H9 (cell line): ENCODE data around the gene NBEAL2. TPM values are rescaled to one million over a fixed set of nuclear protein-coding genes. Genes with fewer than 3 reads are reported as not detected.

Experiments used
- DNase-seq: peaks from one replicate; pipeline ENCODE4 v3.0.0-alpha.2; 2017
- H2AFZ ChIP-seq: one replicate; pipeline ENCODE4 v1.6.1; 2013; ENCODE audit warnings: mild to moderate bottlenecking, low read length, control low read depth, moderate library complexity
- H2AK5ac ChIP-seq: 2 replicates; pipeline ENCODE4 v1.6.1; 2013; ENCODE audit warnings: low read length, control low read depth, mixed read lengths; ENCODE audit not compliant: insufficient read length
- H2BK120ac ChIP-seq: one replicate; pipeline ENCODE4 v1.6.1; 2013; ENCODE audit warnings: low read depth, mild to moderate bottlenecking, low read length, control low read depth, inconsistent platforms; ENCODE audit not compliant: poor library complexity, severe bottlenecking
- H2BK12ac ChIP-seq: 2 replicates; pipeline ENCODE4 v1.6.1; 2013; ENCODE audit warnings: low read length, control low read depth, mixed read lengths, low read depth; ENCODE audit not compliant: insufficient read length
- H2BK15ac ChIP-seq: 2 replicates; pipeline ENCODE4 v1.6.1; 2013; ENCODE audit warnings: low read depth, low read length, control low read depth
- H2BK20ac ChIP-seq: one replicate; pipeline ENCODE4 v1.6.1; 2013; ENCODE audit warnings: low read depth, mild to moderate bottlenecking, low read length, control low read depth, inconsistent platforms; ENCODE audit not compliant: poor library complexity, severe bottlenecking
- H2BK5ac ChIP-seq: 2 replicates; pipeline ENCODE4 v1.6.1; 2013; ENCODE audit warnings: low read length, control low read depth, mixed read lengths; ENCODE audit not compliant: insufficient read length
- H3K14ac ChIP-seq: 2 replicates; pipeline ENCODE4 v1.6.1; 2013; ENCODE audit warnings: low read length, control low read depth; ENCODE audit not compliant: insufficient read depth
- H3K18ac ChIP-seq: 2 replicates; pipeline ENCODE4 v1.6.1; 2013; ENCODE audit warnings: low read depth, mild to moderate bottlenecking, mixed read lengths, low read length, control low read depth; ENCODE audit not compliant: insufficient read length
- H3K23ac ChIP-seq: 2 replicates; pipeline ENCODE4 v1.6.1; 2013; ENCODE audit warnings: low read length, control low read depth, mixed read lengths, low read depth; ENCODE audit not compliant: insufficient read length
- H3K23me2 ChIP-seq: 2 replicates; pipeline ENCODE4 v1.6.1; 2013; ENCODE audit warnings: low read depth, mild to moderate bottlenecking, mixed read lengths, low read length, control low read depth; ENCODE audit not compliant: insufficient read length, poor library complexity, severe bottlenecking
- H3K27ac ChIP-seq: 2 replicates; pipeline ENCODE4 v1.5.1; 2013; ENCODE audit warnings: low read length, control low read depth, mixed read lengths, low read depth; ENCODE audit not compliant: insufficient read length
- H3K27me3 ChIP-seq: 2 replicates; pipeline ENCODE4 v1.6.1; 2013; ENCODE audit warnings: low read length, control low read depth, inconsistent platforms; ENCODE audit not compliant: insufficient read depth
- H3K4ac ChIP-seq: 2 replicates; pipeline ENCODE4 v1.6.1; 2013; ENCODE audit warnings: low read depth, mild to moderate bottlenecking, control low read depth, inconsistent platforms, low read length, moderate library complexity
- H3K4me1 ChIP-seq: 2 replicates; pipeline ENCODE4 v1.6.1; 2013; ENCODE audit warnings: low read length, control low read depth, inconsistent platforms; ENCODE audit not compliant: insufficient read depth
- H3K4me2 ChIP-seq: 2 replicates; pipeline ENCODE4 v1.6.1; 2013; ENCODE audit warnings: low read length, control low read depth, mixed read lengths; ENCODE audit not compliant: insufficient read length, insufficient read depth
- H3K56ac ChIP-seq: 2 replicates; pipeline ENCODE4 v1.6.1; 2013; ENCODE audit warnings: low read depth, mild to moderate bottlenecking, mixed read lengths, low read length, control low read depth; ENCODE audit not compliant: insufficient read length
- H3K79me1 ChIP-seq: 2 replicates; pipeline ENCODE4 v1.6.1; 2013; ENCODE audit warnings: low read depth, mild to moderate bottlenecking, moderate library complexity, low read length, control low read depth, inconsistent platforms; ENCODE audit not compliant: insufficient read depth, poor library complexity, severe bottlenecking
- H3K79me2 ChIP-seq: 2 replicates; pipeline ENCODE4 v1.6.1; 2013; ENCODE audit warnings: low read length, control low read depth, inconsistent platforms; ENCODE audit not compliant: insufficient read depth
- H3K9ac ChIP-seq: 2 replicates; pipeline ENCODE4 v1.6.1; 2013; ENCODE audit warnings: low read length, control low read depth, mixed read lengths; ENCODE audit not compliant: insufficient read length; ENCODE audit errors: extremely low read depth
- H3K9me3 ChIP-seq: one replicate; pipeline ENCODE4 v1.6.1; 2013; ENCODE audit warnings: low read depth, low read length, inconsistent platforms; ENCODE audit not compliant: control insufficient read depth
- H3T11ph ChIP-seq: one replicate; pipeline ENCODE4 v1.6.1; 2013; ENCODE audit warnings: mild to moderate bottlenecking, low read length, control low read depth, inconsistent platforms
- H4K20me1 ChIP-seq: one replicate; pipeline ENCODE4 v1.6.1; 2013; ENCODE audit not compliant: control insufficient read depth, insufficient read length, insufficient read depth
- H4K5ac ChIP-seq: 2 replicates; pipeline ENCODE4 v1.6.1; 2013; ENCODE audit warnings: low read depth, mild to moderate bottlenecking, mixed read lengths, low read length, control low read depth; ENCODE audit not compliant: insufficient read length
- H4K8ac ChIP-seq: replicated peaks from 2 replicates; pipeline ENCODE4 v1.6.1; 2013; ENCODE audit warnings: low read length, control low read depth, mixed read lengths, low read depth; ENCODE audit not compliant: insufficient read length
- H4K91ac ChIP-seq: 2 replicates; pipeline ENCODE4 v1.6.1; 2013; ENCODE audit warnings: low read depth, mild to moderate bottlenecking, moderate library complexity, mixed read lengths, low read length, control low read depth; ENCODE audit not compliant: insufficient read length
- H3K27ac Mint-ChIP-seq, 3 experiments: 2 replicates in 2 of 3; 3 replicates in 1 of 3; pipeline ENCODE4 v1.8.0; 2020 to 2021; ENCODE audit warnings: mixed read lengths in 3 of 3, mild to moderate bottlenecking in 1 of 3, moderate library complexity in 1 of 3
- H3K27me3 Mint-ChIP-seq: 2 replicates; pipeline ENCODE4 v1.8.0; 2021; ENCODE audit warnings: low read depth, mild to moderate bottlenecking, moderate library complexity, mixed read lengths
- H3K36me3 Mint-ChIP-seq, 3 experiments: 2 replicates in 2 of 3; 3 replicates in 1 of 3; pipeline ENCODE4 v1.8.0; 2020 to 2021; ENCODE audit warnings: low read depth in 3 of 3, mixed read lengths in 3 of 3; ENCODE audit not compliant: insufficient read depth in 1 of 3
- H3K4me1 Mint-ChIP-seq, 2 experiments: 2 replicates each; pipeline ENCODE4 v1.8.0; 2020; ENCODE audit warnings: mixed read lengths in 2 of 2
- H3K4me3 Mint-ChIP-seq, 2 experiments: 2 replicates in 1 of 2; 3 replicates in 1 of 2; pipeline ENCODE4 v1.8.0; 2020 to 2021; ENCODE audit warnings: mild to moderate bottlenecking in 2 of 2, mixed read lengths in 2 of 2, moderate library complexity in 1 of 2
- H3K9me3 Mint-ChIP-seq, 2 experiments: 2 replicates in 1 of 2; 3 replicates in 1 of 2; pipeline ENCODE4 v1.8.0; 2020; ENCODE audit warnings: mild to moderate bottlenecking in 2 of 2, mixed read lengths in 2 of 2, moderate library complexity in 1 of 2
- CTCF ChIP-seq: fragments of 200-600 bp; sonication (generic); conservative IDR thresholded peaks from 3 replicates; pipeline ENCODE4 v1.8.0; 2021; ENCODE audit warnings: antibody characterized with exemption, mild to moderate bottlenecking
- WGBS: extraction: QIAGEN DNeasy Blood & Tissue Kit; methylation state at CpG from one replicate; pipeline ENCODE4 v1.1.7; 2013; ENCODE audit warnings: missing lambda C conversion rate, low lambda C conversion rate, mixed read lengths; ENCODE audit not compliant: insufficient read length; ENCODE audit errors: extremely low coverage; 5-methylcytosine and 5-hydroxymethylcytosine counted together
- total RNA-seq: library from RNA; stranded (reverse); gene quantifications from 2 replicates; pipeline ENCODE4 v1.2.1, GENCODE V29; 2021

Gene NBEAL2
- total RNA-seq, 1 experiment from 2014 or later, result 52.1 TPM

DNA sequence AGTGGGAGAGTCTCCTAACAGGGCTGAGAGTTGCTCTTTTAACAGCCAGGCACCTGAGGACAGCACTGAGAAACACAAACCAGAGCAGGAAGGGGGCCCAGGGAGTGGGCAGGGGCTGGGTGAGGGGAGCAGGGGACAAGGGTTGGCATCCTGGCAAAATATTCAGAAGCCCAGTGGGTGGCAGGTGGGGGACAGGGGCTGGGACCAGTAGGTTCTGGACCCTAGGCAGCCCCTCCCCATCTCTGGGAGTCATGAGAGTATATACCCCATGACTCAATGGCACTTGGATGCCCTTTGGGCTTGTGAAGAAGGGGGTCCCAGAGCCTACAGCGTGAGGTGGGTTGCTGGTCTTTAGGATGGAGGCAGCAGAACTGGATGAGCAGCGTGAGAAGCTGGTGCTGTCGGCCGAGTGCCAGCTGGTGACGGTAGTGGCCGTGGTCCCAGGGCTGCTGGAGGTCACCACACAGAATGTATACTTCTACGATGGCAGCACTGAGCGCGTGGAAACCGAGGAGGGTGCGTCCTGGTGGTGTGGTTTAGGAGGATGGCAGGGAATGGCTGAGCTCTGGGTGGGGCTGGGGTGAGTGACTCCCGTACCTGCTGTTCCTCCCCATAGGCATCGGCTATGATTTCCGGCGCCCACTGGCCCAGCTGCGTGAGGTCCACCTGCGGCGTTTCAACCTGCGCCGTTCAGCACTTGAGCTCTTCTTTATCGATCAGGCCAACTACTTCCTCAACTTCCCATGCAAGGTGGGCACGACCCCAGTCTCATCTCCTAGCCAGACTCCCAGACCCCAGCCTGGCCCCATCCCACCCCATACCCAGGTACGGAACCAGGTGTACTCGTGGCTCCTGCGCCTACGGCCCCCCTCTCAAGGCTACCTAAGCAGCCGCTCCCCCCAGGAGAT, 24.2 kb downstream of the NBEAL2 start:
- Histone ChIP-seq H2BK120ac (no peak overlapping the region), H3K4ac (no peak overlapping the region), H3K18ac (no peak overlapping the region), H4K5ac (no peak overlapping the region), H3K79me2 (no peaks in the 10 kb centered on the region), H3K9me3 (no peaks in the 10 kb centered on the region), H3K56ac (no peak overlapping the region), H4K20me1 (no peaks in the 10 kb centered on the region), H3K27ac (no peak overlapping the region), H3K4me2 (no peak overlapping the region), H2BK12ac (no peak overlapping the region), H3T11ph (no peak overlapping the region), H3K27me3 (no peaks in the 10 kb centered on the region), H3K9ac (no peak overlapping the region), H2AFZ (no peak overlapping the region), H3K23ac (no peak overlapping the region), H2BK20ac (no peak overlapping the region), H4K91ac (no peak overlapping the region), H3K23me2 (peaks cover under 1% of the 10 kb centered on the region), H3K79me1 (no peaks in the 10 kb centered on the region), H3K4me1 (no peaks in the 10 kb centered on the region), H2AK5ac (no peak overlapping the region), H2BK5ac (no peak overlapping the region), H3K14ac (no peak overlapping the region), H2BK15ac (no peak overlapping the region), H4K8ac (no peak overlapping the region)
- Mint-ChIP-seq H3K4me1 (peaks cover 3 to 7% of the 10 kb centered on the region in 2 experiments; a peak in 3 of 4 replicates), H3K36me3 (peaks cover 29 to 49% (median 44%) of the 10 kb centered on the region in 3 experiments), H3K27ac (no peak overlapping the region), H3K27me3 (no peaks in the 10 kb centered on the region), H3K4me3 (no peak overlapping the region), H3K9me3 (no peaks in the 10 kb centered on the region; a peak in 1 of 5 replicates)
- no CpG with 5 or more reads among the region's 27 CpGs for WGBS
- no peak for TF ChIP-seq CTCF
- no peak for DNase-seq
